IMR-90 (cell line): ENCODE measurements around the gene PITX1. TPM values are rescaled to one million over a fixed set of nuclear protein-coding genes. Genes with fewer than 3 reads are reported as not detected.

Experiments
- ATAC-seq: fragments of 200-7000 bp; cut with Tn5 transposase; 2 replicates; pipeline ENCODE4 v1.9.1; 2020; ENCODE audit warnings: low read depth, mild to moderate bottlenecking, moderate library complexity
- BruUV-seq: library from RNA; stranded (reverse); fragments of 400-500 nt; replicated peaks from 2 replicates; lab custom pipeline; 2021; lab: Mats Ljungman, UMichigan
- CTCF ChIA-PET: fragments of 300-600 bp; formaldehyde crosslinking; extraction: SDS; loops from one replicate; lab custom pipeline; 2021; ENCODE audit warnings: antibody characterized with exemption; lab: Yijun Ruan, JAX
- POLR2A ChIA-PET: fragments of 300-600 bp; sonication (Branson Sonifier 250); formaldehyde crosslinking; loops from one replicate; lab custom pipeline; 2022; ENCODE audit warnings: antibody characterized with exemption; ENCODE audit not compliant: unreplicated experiment; lab: Charles Lee
- DNase-seq: peaks from one replicate; pipeline ENCODE4 v3.0.0; 2013
- H2AFZ ChIP-seq: replicated peaks from 2 replicates; pipeline ENCODE3; 2013; ENCODE audit warnings: low read length, mild to moderate bottlenecking; ENCODE audit not compliant: poor library complexity
- H2AK5ac ChIP-seq: 2 replicates; pipeline ENCODE4 v1.6.1; 2013; ENCODE audit warnings: low read depth, low read length, inconsistent platforms
- H2AK9ac ChIP-seq: replicated peaks from 2 replicates; pipeline ENCODE3; 2013; ENCODE audit warnings: mild to moderate bottlenecking, low read depth, low read length, moderate library complexity; ENCODE audit not compliant: poor library complexity
- H2BK120ac ChIP-seq: 2 replicates; pipeline ENCODE4 v1.6.1; 2013; ENCODE audit warnings: low read depth, low read length, inconsistent platforms
- H2BK15ac ChIP-seq: 3 replicates; pipeline ENCODE4 v1.6.1; 2013; ENCODE audit warnings: low read depth, low read length, inconsistent platforms
- H2BK20ac ChIP-seq: 2 replicates; pipeline ENCODE4 v1.6.1; 2013; ENCODE audit warnings: low read depth, mild to moderate bottlenecking, inconsistent platforms, low read length, moderate library complexity
- H2BK5ac ChIP-seq: 2 replicates; pipeline ENCODE4 v1.6.1; 2013; ENCODE audit warnings: mild to moderate bottlenecking, low read depth, low read length, inconsistent platforms; ENCODE audit not compliant: poor library complexity, severe bottlenecking
- H3K14ac ChIP-seq: replicated peaks from 2 replicates; pipeline ENCODE4 v1.6.1; 2013; ENCODE audit warnings: low read depth, low read length, inconsistent platforms
- H3K18ac ChIP-seq: 2 replicates; pipeline ENCODE4 v1.6.1; 2013; ENCODE audit warnings: low read depth, low read length, control low read depth
- H3K23ac ChIP-seq: 2 replicates; pipeline ENCODE4 v1.6.1; 2013; ENCODE audit warnings: low read depth, low read length, inconsistent platforms
- H3K27ac ChIP-seq: 2 replicates; pipeline ENCODE4 v1.5.1; 2013; ENCODE audit warnings: mild to moderate bottlenecking, control low read depth, low read length; ENCODE audit not compliant: insufficient read depth
- H3K27me3 ChIP-seq: 2 replicates; pipeline ENCODE4 v1.6.1; 2013; ENCODE audit warnings: low read length; ENCODE audit not compliant: control insufficient read depth, insufficient read depth
- H3K36me3 ChIP-seq: 2 replicates; pipeline ENCODE4 v1.6.1; 2013; ENCODE audit warnings: low read length, mixed read lengths; ENCODE audit not compliant: control insufficient read depth, insufficient read depth
- H3K4ac ChIP-seq: 2 replicates; pipeline ENCODE4 v1.6.1; 2013; ENCODE audit warnings: low read depth, low read length, inconsistent platforms
- H3K4me1 ChIP-seq: 2 replicates; pipeline ENCODE4 v1.6.1; 2013; ENCODE audit warnings: low read length, mixed read lengths; ENCODE audit not compliant: control insufficient read depth, insufficient read depth
- H3K4me2 ChIP-seq: 2 replicates; pipeline ENCODE4 v1.6.1; 2013; ENCODE audit warnings: low read depth, mild to moderate bottlenecking, control low read depth, low read length, moderate library complexity
- H3K4me3 ChIP-seq: 2 replicates; pipeline ENCODE4 v1.5.1; 2013; ENCODE audit warnings: low read depth, mild to moderate bottlenecking, control low read depth, low read length, moderate library complexity; ENCODE audit not compliant: insufficient read depth
- H3K56ac ChIP-seq: 2 replicates; pipeline ENCODE4 v1.6.1; 2013; ENCODE audit warnings: low read length, inconsistent platforms; ENCODE audit not compliant: insufficient read depth; ENCODE audit errors: extremely low read depth
- H3K79me1 ChIP-seq, 2 experiments: 2 replicates each; pipeline ENCODE4 v1.6.1; 2013; ENCODE audit warnings: low read length in 2 of 2, inconsistent platforms in 1 of 2, low read depth in 1 of 2
- H3K9ac ChIP-seq: 2 replicates; pipeline ENCODE4 v1.6.1; 2013; ENCODE audit warnings: low read depth, low read length, control low read depth
- H3K9me1 ChIP-seq: 2 replicates; pipeline ENCODE4 v1.6.1; 2013; ENCODE audit warnings: low read length, inconsistent platforms; ENCODE audit not compliant: insufficient read depth
- H3K9me3 ChIP-seq: 2 replicates; pipeline ENCODE4 v1.6.1; 2013; ENCODE audit warnings: low read length; ENCODE audit not compliant: control insufficient read depth, insufficient read depth
- H4K20me1 ChIP-seq: 2 replicates; pipeline ENCODE4 v1.6.1; 2013; ENCODE audit warnings: low read length, inconsistent platforms; ENCODE audit not compliant: insufficient read depth
- H4K5ac ChIP-seq: 2 replicates; pipeline ENCODE4 v1.6.1; 2013; ENCODE audit warnings: mild to moderate bottlenecking, low read depth, low read length, control low read depth
- H4K8ac ChIP-seq, 2 experiments: 2 replicates each; pipeline ENCODE4 v1.6.1; 2013; ENCODE audit warnings: low read depth in 2 of 2, low read length in 2 of 2, control low read depth in 1 of 2, inconsistent platforms in 1 of 2
- H4K91ac ChIP-seq: 2 replicates; pipeline ENCODE4 v1.6.1; 2013; ENCODE audit warnings: low read depth, low read length, inconsistent platforms; ENCODE audit not compliant: insufficient read depth
- ELK1 ChIP-seq: fragments of 150-350 bp; IDR thresholded peaks from 2 replicates; pipeline ENCODE4 v1.6.1; 2016; ENCODE audit warnings: low read depth, mild to moderate bottlenecking, low read length, moderate library complexity, borderline replicate concordance
- FOS ChIP-seq: fragments of 150-350 bp; IDR thresholded peaks from 2 replicates; pipeline ENCODE4 v1.6.1; 2016; ENCODE audit warnings: low read depth, low read length
- MXI1 ChIP-seq: IDR thresholded peaks from 2 replicates; pipeline ENCODE4 v1.6.1; 2012; ENCODE audit warnings: low read depth, mild to moderate bottlenecking, low read length, moderate library complexity, borderline replicate concordance
- NFE2L2 ChIP-seq: fragments of 150-350 bp; IDR thresholded peaks from 2 replicates; pipeline ENCODE4 v1.6.1; 2016; ENCODE audit warnings: low read depth, mild to moderate bottlenecking, low read length
- POLR2A ChIP-seq: IDR thresholded peaks from 2 replicates; pipeline ENCODE4 v1.6.1; 2012; ENCODE audit warnings: mild to moderate bottlenecking, low read depth, low read length
- RAD21 ChIP-seq: IDR thresholded peaks from 2 replicates; pipeline ENCODE4 v1.6.1; 2012; ENCODE audit warnings: low read length, improper control_type of control experiment
- RCOR1 ChIP-seq: IDR thresholded peaks from 2 replicates; pipeline ENCODE4 v1.6.1; 2012; ENCODE audit warnings: mild to moderate bottlenecking, low read length, improper control_type of control experiment; ENCODE audit not compliant: insufficient replicate concordance
- RFX5 ChIP-seq: IDR thresholded peaks from 2 replicates; pipeline ENCODE4 v1.8.0; 2012; ENCODE audit warnings: low read depth, mild to moderate bottlenecking, low read length, moderate library complexity
- USF2 ChIP-seq: fragments of 150-350 bp; IDR thresholded peaks from 2 replicates; pipeline ENCODE4 v1.6.1; 2017; ENCODE audit warnings: mild to moderate bottlenecking, antibody characterized with exemption, low read length, low read depth
- WGBS, 2 experiments: methylation state at CpG; one replicate each; pipeline versions ENCODE4 v1.1.5 to v1.1.7; 2013; ENCODE audit warnings: missing lambda C conversion rate in 2 of 2; ENCODE audit not compliant: insufficient read length in 1 of 2; ENCODE audit errors: extremely low coverage in 2 of 2; 5-methylcytosine and 5-hydroxymethylcytosine counted together
- dilution Hi-C: fragments of 300-500 bp; cut with HindIII; formaldehyde crosslinking; loops from one replicate; pipeline ENCODE4 v1.14.3; 2018; ENCODE audit warnings: low sequenced_read_pairs; ENCODE audit not compliant: unreplicated experiment
- in situ Hi-C: fragments of 300-500 bp; cut with MboI; formaldehyde crosslinking; loops from 3 replicates; pipeline ENCODE4 v1.14.3; 2019; ENCODE audit warnings: low sequenced_read_pairs, inconsistent platforms, mixed read lengths
- intact Hi-C: fragments of 100-400 bp; cut with micrococcal nuclease; formaldehyde crosslinking; loops from 2 replicates; pipeline ENCODE4 v1.10.0; 2022
- polyA plus RNA-seq, 3 experiments: library from polyadenylated mRNA; depleted of rRNA; stranded (reverse); fragments of >200 nt; gene quantifications; 2 replicates each; pipeline ENCODE4 v1.2.3, GENCODE V29; 2012; ENCODE audit warnings: low replicate concordance in 1 of 3
- total RNA-seq: library from RNA; depleted of rRNA; stranded (reverse); fragments of >200 nt; gene quantifications from 2 replicates; pipeline ENCODE4 v1.2.3, GENCODE V29; 2012

PITX1 gene
- total and polyA plus RNA-seq, 2 of the 4 experiments (the other 2 are of a cell fraction) = 10.4 to 29.8 TPM

GRCh38 chr5:135050244-135050767 is 16.3 kb upstream of the PITX1 start:
- Histone ChIP-seq H2BK5ac (no peak overlapping the region), H3K4me3 (no peak overlapping the region), H3K23ac (no peak overlapping the region), H4K5ac (no peak overlapping the region), H3K36me3 (no peaks in the 10 kb centered on the region), H3K4me1 (peaks cover 10% of the 10 kb centered on the region; the same call in 1 of the 2 replicates), H4K91ac (no peak overlapping the region), H4K8ac (no peak overlapping the region), H3K79me1 (no peaks in the 10 kb centered on the region), H3K14ac (no peak overlapping the region), H4K20me1 (no peaks in the 10 kb centered on the region; the same call in 1 of the 2 replicates), H2AK9ac (no peak overlapping the region), H3K4ac (no peak overlapping the region), H3K27me3 (peaks cover 35% of the 10 kb centered on the region), H3K18ac (no peak overlapping the region), H3K56ac (no peak overlapping the region), H3K9me3 (no peaks in the 10 kb centered on the region), H2AFZ (peak overlapping the region; percentile 32), H3K9ac (no peak overlapping the region), H3K9me1 (peaks cover 4% of the 10 kb centered on the region; the same call in 1 of the 2 replicates), H2BK20ac (no peak overlapping the region), H2BK120ac (no peak overlapping the region), H3K27ac (no peak overlapping the region), H3K4me2 (no peak overlapping the region), H2BK15ac (no peak overlapping the region), H2AK5ac (no peak overlapping the region)
- TF ChIP-seq USF2 (no peak), RCOR1 (no peak), NFE2L2 (no peak), MXI1 (no peak), FOS (no peak), ELK1 (no peak), RFX5 (no peak), POLR2A (no peak), RAD21 (no peak)
- dilution Hi-C loops = no loop called here
- DNase-seq (no peak), ATAC-seq (no peak)
- intact Hi-C loops = no loop called here
- POLR2A ChIA-PET = no interaction called here
- WGBS, 2 experiments = 37% methylated on average over 31 of the region's 45 CpGs; no CpG with 5 or more reads in 1 of the 2 experiments
- CTCF ChIA-PET = interaction anchor here (0.7 kb wide), 1 partner anchor 70 kb away, joined by 3 read pairs; no protein-coding TSS in a partner anchor
- in situ Hi-C loops = no loop called here
- BruUV-seq = no TSS peak
